IMR-90 (cell line): Measurements from ENCODE around the gene CYB5R2. TPM values are rescaled to one million over a fixed set of nuclear protein-coding genes. Genes with fewer than 3 reads are reported as not detected.

ENCODE experiments used
- ATAC-seq: fragments of 200-7000 bp; cut with Tn5 transposase; 2 replicates; pipeline ENCODE4 v1.9.1; 2020; ENCODE audit warnings: low read depth, mild to moderate bottlenecking, moderate library complexity
- BruUV-seq: library from RNA; stranded (reverse); fragments of 400-500 nt; replicated peaks from 2 replicates; lab custom pipeline; 2021; lab: Mats Ljungman, UMichigan
- CTCF ChIA-PET: fragments of 300-600 bp; formaldehyde crosslinking; extraction: SDS; loops from one replicate; lab custom pipeline; 2021; ENCODE audit warnings: antibody characterized with exemption; lab: Yijun Ruan, JAX
- POLR2A ChIA-PET: fragments of 300-600 bp; sonication (Branson Sonifier 250); formaldehyde crosslinking; loops from one replicate; lab custom pipeline; 2022; ENCODE audit warnings: antibody characterized with exemption; ENCODE audit not compliant: unreplicated experiment; lab: Charles Lee
- DNase-seq: peaks from one replicate; pipeline ENCODE4 v3.0.0; 2013
- H2AFZ ChIP-seq: replicated peaks from 2 replicates; pipeline ENCODE3; 2013; ENCODE audit warnings: low read length, mild to moderate bottlenecking; ENCODE audit not compliant: poor library complexity
- H2AK5ac ChIP-seq: 2 replicates; pipeline ENCODE4 v1.6.1; 2013; ENCODE audit warnings: low read depth, low read length, inconsistent platforms
- H2AK9ac ChIP-seq: replicated peaks from 2 replicates; pipeline ENCODE3; 2013; ENCODE audit warnings: mild to moderate bottlenecking, low read depth, low read length, moderate library complexity; ENCODE audit not compliant: poor library complexity
- H2BK120ac ChIP-seq: 2 replicates; pipeline ENCODE4 v1.6.1; 2013; ENCODE audit warnings: low read depth, low read length, inconsistent platforms
- H2BK15ac ChIP-seq: 3 replicates; pipeline ENCODE4 v1.6.1; 2013; ENCODE audit warnings: low read depth, low read length, inconsistent platforms
- H2BK20ac ChIP-seq: 2 replicates; pipeline ENCODE4 v1.6.1; 2013; ENCODE audit warnings: low read depth, mild to moderate bottlenecking, inconsistent platforms, low read length, moderate library complexity
- H2BK5ac ChIP-seq: 2 replicates; pipeline ENCODE4 v1.6.1; 2013; ENCODE audit warnings: mild to moderate bottlenecking, low read depth, low read length, inconsistent platforms; ENCODE audit not compliant: poor library complexity, severe bottlenecking
- H3K14ac ChIP-seq: replicated peaks from 2 replicates; pipeline ENCODE4 v1.6.1; 2013; ENCODE audit warnings: low read depth, low read length, inconsistent platforms
- H3K18ac ChIP-seq: 2 replicates; pipeline ENCODE4 v1.6.1; 2013; ENCODE audit warnings: low read depth, low read length, control low read depth
- H3K23ac ChIP-seq: 2 replicates; pipeline ENCODE4 v1.6.1; 2013; ENCODE audit warnings: low read depth, low read length, inconsistent platforms
- H3K27ac ChIP-seq: 2 replicates; pipeline ENCODE4 v1.5.1; 2013; ENCODE audit warnings: mild to moderate bottlenecking, control low read depth, low read length; ENCODE audit not compliant: insufficient read depth
- H3K27me3 ChIP-seq: 2 replicates; pipeline ENCODE4 v1.6.1; 2013; ENCODE audit warnings: low read length; ENCODE audit not compliant: control insufficient read depth, insufficient read depth
- H3K36me3 ChIP-seq: 2 replicates; pipeline ENCODE4 v1.6.1; 2013; ENCODE audit warnings: low read length, mixed read lengths; ENCODE audit not compliant: control insufficient read depth, insufficient read depth
- H3K4ac ChIP-seq: 2 replicates; pipeline ENCODE4 v1.6.1; 2013; ENCODE audit warnings: low read depth, low read length, inconsistent platforms
- H3K4me1 ChIP-seq: 2 replicates; pipeline ENCODE4 v1.6.1; 2013; ENCODE audit warnings: low read length, mixed read lengths; ENCODE audit not compliant: control insufficient read depth, insufficient read depth
- H3K4me2 ChIP-seq: 2 replicates; pipeline ENCODE4 v1.6.1; 2013; ENCODE audit warnings: low read depth, mild to moderate bottlenecking, control low read depth, low read length, moderate library complexity
- H3K4me3 ChIP-seq: 2 replicates; pipeline ENCODE4 v1.5.1; 2013; ENCODE audit warnings: low read depth, mild to moderate bottlenecking, control low read depth, low read length, moderate library complexity; ENCODE audit not compliant: insufficient read depth
- H3K56ac ChIP-seq: 2 replicates; pipeline ENCODE4 v1.6.1; 2013; ENCODE audit warnings: low read length, inconsistent platforms; ENCODE audit not compliant: insufficient read depth; ENCODE audit errors: extremely low read depth
- H3K79me1 ChIP-seq, 2 experiments: 2 replicates each; pipeline ENCODE4 v1.6.1; 2013; ENCODE audit warnings: low read length in 2 of 2, inconsistent platforms in 1 of 2, low read depth in 1 of 2
- H3K9ac ChIP-seq: 2 replicates; pipeline ENCODE4 v1.6.1; 2013; ENCODE audit warnings: low read depth, low read length, control low read depth
- H3K9me1 ChIP-seq: 2 replicates; pipeline ENCODE4 v1.6.1; 2013; ENCODE audit warnings: low read length, inconsistent platforms; ENCODE audit not compliant: insufficient read depth
- H3K9me3 ChIP-seq: 2 replicates; pipeline ENCODE4 v1.6.1; 2013; ENCODE audit warnings: low read length; ENCODE audit not compliant: control insufficient read depth, insufficient read depth
- H4K20me1 ChIP-seq: 2 replicates; pipeline ENCODE4 v1.6.1; 2013; ENCODE audit warnings: low read length, inconsistent platforms; ENCODE audit not compliant: insufficient read depth
- H4K5ac ChIP-seq: 2 replicates; pipeline ENCODE4 v1.6.1; 2013; ENCODE audit warnings: mild to moderate bottlenecking, low read depth, low read length, control low read depth
- H4K8ac ChIP-seq, 2 experiments: 2 replicates each; pipeline ENCODE4 v1.6.1; 2013; ENCODE audit warnings: low read depth in 2 of 2, low read length in 2 of 2, control low read depth in 1 of 2, inconsistent platforms in 1 of 2
- H4K91ac ChIP-seq: 2 replicates; pipeline ENCODE4 v1.6.1; 2013; ENCODE audit warnings: low read depth, low read length, inconsistent platforms; ENCODE audit not compliant: insufficient read depth
- BHLHE40 ChIP-seq: fragments of 150-350 bp; IDR thresholded peaks from 2 replicates; pipeline ENCODE4 v1.6.1; 2016; ENCODE audit warnings: mild to moderate bottlenecking, low read depth, low read length
- CEBPB ChIP-seq: IDR thresholded peaks from 2 replicates; pipeline ENCODE4 v1.6.1; 2012; ENCODE audit warnings: low read depth, low read length, improper control_type of control experiment
- CHD1 ChIP-seq: IDR thresholded peaks from 2 replicates; pipeline ENCODE4 v1.6.1; 2012; ENCODE audit warnings: low read depth, low read length, improper control_type of control experiment
- CTCF ChIP-seq: conservative IDR thresholded peaks from 2 replicates; pipeline ENCODE4 v1.5.1; 2012; ENCODE audit warnings: mild to moderate bottlenecking, low read depth, low read length, improper control_type of control experiment
- FOS ChIP-seq: fragments of 150-350 bp; IDR thresholded peaks from 2 replicates; pipeline ENCODE4 v1.6.1; 2016; ENCODE audit warnings: low read depth, low read length
- MAFK ChIP-seq: IDR thresholded peaks from 2 replicates; pipeline ENCODE4 v1.6.1; 2012; ENCODE audit warnings: low read depth, low read length, improper control_type of control experiment
- MAZ ChIP-seq: IDR thresholded peaks from 2 replicates; pipeline ENCODE4 v1.6.1; 2012; ENCODE audit warnings: low read depth, mild to moderate bottlenecking, low read length, improper control_type of control experiment, moderate library complexity, borderline replicate concordance
- NFE2L2 ChIP-seq: fragments of 150-350 bp; IDR thresholded peaks from 2 replicates; pipeline ENCODE4 v1.6.1; 2016; ENCODE audit warnings: low read depth, mild to moderate bottlenecking, low read length
- POLR2A ChIP-seq: IDR thresholded peaks from 2 replicates; pipeline ENCODE4 v1.6.1; 2012; ENCODE audit warnings: mild to moderate bottlenecking, low read depth, low read length
- RAD21 ChIP-seq: IDR thresholded peaks from 2 replicates; pipeline ENCODE4 v1.6.1; 2012; ENCODE audit warnings: low read length, improper control_type of control experiment
- RCOR1 ChIP-seq: IDR thresholded peaks from 2 replicates; pipeline ENCODE4 v1.6.1; 2012; ENCODE audit warnings: mild to moderate bottlenecking, low read length, improper control_type of control experiment; ENCODE audit not compliant: insufficient replicate concordance
- RFX5 ChIP-seq: IDR thresholded peaks from 2 replicates; pipeline ENCODE4 v1.8.0; 2012; ENCODE audit warnings: low read depth, mild to moderate bottlenecking, low read length, moderate library complexity
- SMC3 ChIP-seq: fragments of 150-350 bp; IDR thresholded peaks from 2 replicates; pipeline ENCODE4 v1.6.1; 2016; ENCODE audit warnings: low read depth, mild to moderate bottlenecking, antibody characterized with exemption, low read length, moderate library complexity
- WGBS, 2 experiments: methylation state at CpG; one replicate each; pipeline versions ENCODE4 v1.1.5 to v1.1.7; 2013; ENCODE audit warnings: missing lambda C conversion rate in 2 of 2; ENCODE audit not compliant: insufficient read length in 1 of 2; ENCODE audit errors: extremely low coverage in 2 of 2; 5-methylcytosine and 5-hydroxymethylcytosine counted together
- dilution Hi-C: fragments of 300-500 bp; cut with HindIII; formaldehyde crosslinking; loops from one replicate; pipeline ENCODE4 v1.14.3; 2018; ENCODE audit warnings: low sequenced_read_pairs; ENCODE audit not compliant: unreplicated experiment
- in situ Hi-C: fragments of 300-500 bp; cut with MboI; formaldehyde crosslinking; loops from 3 replicates; pipeline ENCODE4 v1.14.3; 2019; ENCODE audit warnings: low sequenced_read_pairs, inconsistent platforms, mixed read lengths
- intact Hi-C: fragments of 100-400 bp; cut with micrococcal nuclease; formaldehyde crosslinking; loops from 2 replicates; pipeline ENCODE4 v1.10.0; 2022
- polyA plus RNA-seq, 3 experiments: library from polyadenylated mRNA; depleted of rRNA; stranded (reverse); fragments of >200 nt; gene quantifications; 2 replicates each; pipeline ENCODE4 v1.2.3, GENCODE V29; 2012; ENCODE audit warnings: low replicate concordance in 1 of 3
- total RNA-seq: library from RNA; depleted of rRNA; stranded (reverse); fragments of >200 nt; gene quantifications from 2 replicates; pipeline ENCODE4 v1.2.3, GENCODE V29; 2012
- TF ChIP-seq, protein P1 (sequence below): fragments of 150-350 bp; IDR thresholded peaks from 2 replicates; pipeline ENCODE4 v1.6.1; 2016; ENCODE audit warnings: low read depth, mild to moderate bottlenecking, low read length, moderate library complexity, borderline replicate concordance

CYB5R2 gene
- total and polyA plus RNA-seq, 2 of the 4 experiments (the other 2 are of a cell fraction), result 4.5 to 4.7 TPM

- CTCF ChIA-PET, result interaction anchor here (0.7 to 2.4 kb wide), 2 partner anchors 115 to 185 kb away, joined by 4 to 8 read pairs; no protein-coding TSS in a partner anchor
- Histone ChIP-seq H3K9ac (no peak overlapping the region), H2BK5ac (no peak overlapping the region), H3K36me3 (no peaks in the 10 kb centered on the region), H4K20me1 (no peaks in the 10 kb centered on the region), H2AK9ac (no peak overlapping the region), H3K79me1 (no peaks in the 10 kb centered on the region), H3K27ac (no peak overlapping the region), H3K9me1 (no peaks in the 10 kb centered on the region), H2AFZ (no peak overlapping the region), H3K56ac (no peak overlapping the region), H3K4me1 (no peaks in the 10 kb centered on the region), H4K8ac (no peak overlapping the region), H2BK20ac (no peak overlapping the region), H3K9me3 (no peaks in the 10 kb centered on the region), H4K5ac (no peak overlapping the region), H3K27me3 (peaks cover 17% of the 10 kb centered on the region), H4K91ac (no peak overlapping the region), H2AK5ac (no peak overlapping the region), H3K14ac (no peak overlapping the region), H3K4ac (no peak overlapping the region), H2BK120ac (no peak overlapping the region), H2BK15ac (no peak overlapping the region), H3K4me2 (no peak overlapping the region), H3K4me3 (no peak overlapping the region), H3K23ac (no peak overlapping the region), H3K18ac (no peak overlapping the region)
- DNase-seq (no peak), ATAC-seq (no peak)
- no CpG with 5 or more reads among the region's 4 CpGs for WGBS, 2 experiments
- intact Hi-C loops, result no loop called here
- in situ Hi-C loops, result loop anchor here (10.0 to 25.0 kb wide), 3 partner anchors 112 to 574 kb away; partner anchors contain the start of gene TUB
- dilution Hi-C loops, result no loop called here
- no peak for TF ChIP-seq CEBPB
- no peak for TF ChIP-seq FOS
- TF ChIP-seq RCOR1, result no peak
- TF ChIP-seq RAD21, result no peak
- no peak for TF ChIP-seq POLR2A
- TF ChIP-seq, protein P1, sequence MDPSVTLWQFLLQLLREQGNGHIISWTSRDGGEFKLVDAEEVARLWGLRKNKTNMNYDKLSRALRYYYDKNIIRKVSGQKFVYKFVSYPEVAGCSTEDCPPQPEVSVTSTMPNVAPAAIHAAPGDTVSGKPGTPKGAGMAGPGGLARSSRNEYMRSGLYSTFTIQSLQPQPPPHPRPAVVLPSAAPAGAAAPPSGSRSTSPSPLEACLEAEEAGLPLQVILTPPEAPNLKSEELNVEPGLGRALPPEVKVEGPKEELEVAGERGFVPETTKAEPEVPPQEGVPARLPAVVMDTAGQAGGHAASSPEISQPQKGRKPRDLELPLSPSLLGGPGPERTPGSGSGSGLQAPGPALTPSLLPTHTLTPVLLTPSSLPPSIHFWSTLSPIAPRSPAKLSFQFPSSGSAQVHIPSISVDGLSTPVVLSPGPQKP, result no peak
- TF ChIP-seq MAFK, result no peak
- no peak for TF ChIP-seq RFX5
- TF ChIP-seq SMC3, result no peak
- no peak for TF ChIP-seq BHLHE40
- TF ChIP-seq NFE2L2, result no peak
- TF ChIP-seq CTCF, result no peak
- no peak for TF ChIP-seq MAZ
- no peak for TF ChIP-seq CHD1
- no TSS peak for BruUV-seq
- POLR2A ChIA-PET, result no interaction called here
These were observed 13.5 kb upstream of the CYB5R2 start for GRCh38 chr11:7686761-7687160.
